Neural cell (in vitro differentiated cells): ENCODE data around the gene GLI3. TPM values are rescaled to one million over a fixed set of nuclear protein-coding genes. Genes with fewer than 3 reads are reported as not detected.

Experiments
- H2AFZ ChIP-seq: fragments of 200-600, 300-800 bp; sonication (generic), shearing (Covaris generic); 2 replicates; pipeline ENCODE4 v1.6.0; 2014; ENCODE audit warnings: low read depth, mild to moderate bottlenecking, antibody characterized with exemption, low read length, moderate library complexity
- H3F3A ChIP-seq: fragments of 200-600 bp; shearing (Covaris generic); 2 replicates; pipeline ENCODE4 v1.6.1; 2016; ENCODE audit warnings: mild to moderate bottlenecking, moderate library complexity, mixed read lengths, antibody characterized with exemption, low read length; ENCODE audit not compliant: insufficient read depth, poor library complexity, severe bottlenecking
- H3K27ac ChIP-seq: fragments of 200-600, 300-800 bp; sonication (generic), shearing (Covaris generic); 2 replicates; pipeline ENCODE4 v1.5.1; 2014; ENCODE audit warnings: mild to moderate bottlenecking, low read length, moderate library complexity
- H3K27me3 ChIP-seq: fragments of 300-800, 200-600 bp; sonication (generic), shearing (Covaris generic); 2 replicates; pipeline ENCODE4 v1.6.0; 2014; ENCODE audit warnings: mild to moderate bottlenecking, low read depth, low read length, moderate library complexity; ENCODE audit not compliant: insufficient read depth
- H3K36me3 ChIP-seq: fragments of 300-800, 200-600 bp; sonication (generic), shearing (Covaris generic); 2 replicates; pipeline ENCODE4 v1.5.1; 2014; ENCODE audit warnings: mild to moderate bottlenecking, antibody characterized with exemption, low read length, moderate library complexity; ENCODE audit not compliant: insufficient read depth
- H3K4me2 ChIP-seq: fragments of 300-800, 200-600 bp; sonication (generic), shearing (Covaris generic); 2 replicates; pipeline ENCODE4 v1.6.0; 2014; ENCODE audit warnings: mild to moderate bottlenecking, low read length
- H3K4me3 ChIP-seq: fragments of 300-800, 200-600 bp; sonication (generic), shearing (Covaris generic); 2 replicates; pipeline ENCODE4 v1.5.1; 2014; ENCODE audit warnings: mild to moderate bottlenecking, low read length, moderate library complexity
- H3K79me2 ChIP-seq: fragments of 200-600 bp; shearing (Covaris generic); replicated peaks from 2 replicates; pipeline ENCODE4 v1.6.0; 2014; ENCODE audit warnings: mild to moderate bottlenecking, low read length, moderate library complexity; ENCODE audit not compliant: insufficient read depth
- H3K9ac ChIP-seq: fragments of 300-800, 200-600 bp; sonication (generic), shearing (Covaris generic); 2 replicates; pipeline ENCODE4 v1.6.1; 2016; ENCODE audit warnings: mild to moderate bottlenecking, low read length, mixed read lengths
- H3K9me2 ChIP-seq: fragments of 200-600 bp; shearing (Covaris generic); 2 replicates; pipeline ENCODE4 v1.6.1; 2016; ENCODE audit warnings: mild to moderate bottlenecking, low read length, mixed read lengths; ENCODE audit not compliant: insufficient read depth
- H3K9me3 ChIP-seq: fragments of 200-600, 300-800 bp; sonication (generic), shearing (Covaris generic); 2 replicates; pipeline ENCODE4 v1.6.1; 2016; ENCODE audit warnings: mild to moderate bottlenecking, mixed run types, low read length, moderate library complexity, mixed read lengths
- H4K20me1 ChIP-seq: fragments of 200-600 bp; shearing (Covaris generic); 2 replicates; pipeline ENCODE4 v1.6.1; 2016; ENCODE audit warnings: mild to moderate bottlenecking, mixed run types; ENCODE audit not compliant: insufficient read depth
- EP300 ChIP-seq: fragments of 450-650 bp; conservative IDR thresholded peaks from 2 replicates; pipeline ENCODE4 v1.6.1; 2014; ENCODE audit warnings: antibody characterized with exemption, mild to moderate bottlenecking, moderate library complexity; ENCODE audit not compliant: poor library complexity, severe bottlenecking
- EZH2 ChIP-seq: fragments of 200-600, 300-800 bp; shearing (Covaris generic), sonication (generic); IDR thresholded peaks from 2 replicates; pipeline ENCODE4 v1.6.1; 2014; ENCODE audit warnings: antibody characterized with exemption, low read length, borderline replicate concordance, mild to moderate bottlenecking; ENCODE audit not compliant: insufficient read depth, poor library complexity, severe bottlenecking
- MXI1 ChIP-seq: fragments of 450-650 bp; conservative IDR thresholded peaks from 2 replicates; pipeline ENCODE4 v1.6.1; 2014; ENCODE audit warnings: antibody characterized with exemption, mild to moderate bottlenecking; ENCODE audit not compliant: poor library complexity, severe bottlenecking
- POLR2AphosphoS5 ChIP-seq: IDR thresholded peaks from 2 replicates; pipeline ENCODE4 v1.6.1; 2012
- RAD21 ChIP-seq: fragments of 450-650 bp; conservative IDR thresholded peaks from 2 replicates; pipeline ENCODE4 v1.6.1; 2014; ENCODE audit warnings: antibody characterized with exemption, mild to moderate bottlenecking, moderate library complexity
- SMC3 ChIP-seq: fragments of 450-650 bp; conservative IDR thresholded peaks from 2 replicates; pipeline ENCODE4 v1.6.1; 2014; ENCODE audit warnings: antibody characterized with exemption, mild to moderate bottlenecking, moderate library complexity; ENCODE audit not compliant: poor library complexity
- TAF1 ChIP-seq: IDR thresholded peaks from 2 replicates; pipeline ENCODE4 v1.6.1; 2012; ENCODE audit warnings: low read depth
- polyA plus RNA-seq: library from polyadenylated mRNA; depleted of rRNA; stranded (reverse); fragments of >200 nt; gene quantifications from 2 replicates; pipeline ENCODE4 v1.2.3, GENCODE V29; 2014
- TF ChIP-seq, protein P1 (sequence below): fragments of 450-650 bp; IDR thresholded peaks from 2 replicates; pipeline ENCODE4 v1.5.1; 2014; ENCODE audit warnings: antibody characterized with exemption, mild to moderate bottlenecking, moderate library complexity; ENCODE audit not compliant: poor library complexity, severe bottlenecking
- TF ChIP-seq, protein P2 (sequence below): IDR thresholded peaks from 2 replicates; pipeline ENCODE4 v1.6.1; 2012; ENCODE audit warnings: borderline replicate concordance

Gene GLI3
- polyA plus RNA-seq, 1 donor from 2014 or later = 0.19 TPM

DNA sequence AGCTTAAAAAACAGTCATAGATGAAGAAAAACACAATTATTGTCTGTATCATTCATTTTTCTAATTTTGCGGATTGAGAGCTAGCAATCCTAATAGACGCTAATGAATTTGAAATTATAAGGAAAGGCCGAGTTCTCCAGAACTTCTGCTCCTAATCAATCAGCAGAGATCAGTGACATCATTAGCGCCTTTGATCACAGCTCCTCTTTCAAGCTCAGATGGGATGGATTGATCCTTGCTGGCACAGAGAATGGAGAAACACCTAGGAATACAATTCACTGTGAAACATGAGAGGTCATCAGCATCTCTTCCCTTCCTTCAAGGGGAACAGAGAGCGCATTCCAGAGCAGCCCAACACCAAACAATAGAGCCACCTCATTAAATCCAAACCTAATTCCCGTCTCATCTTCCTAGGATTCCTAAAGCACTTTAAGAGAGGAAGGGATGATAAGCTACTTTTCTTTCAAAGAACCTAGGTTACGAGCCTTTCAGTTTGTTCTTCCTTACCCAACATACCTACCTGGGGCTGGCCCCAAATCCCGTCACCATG is 24.4 kb downstream of the GLI3 start:
- H3K27ac ChIP-seq = no peak overlapping the region
- no peak overlapping the region for H3K9ac ChIP-seq
- no peaks in the 10 kb centered on the region for H4K20me1 ChIP-seq
- TF ChIP-seq TAF1 (no peak), RAD21 (no peak)
- no peaks in the 10 kb centered on the region for H3F3A ChIP-seq
- no peaks in the 10 kb centered on the region for H3K9me2 ChIP-seq
- H3K9me3 ChIP-seq = no peaks in the 10 kb centered on the region
- H2AFZ ChIP-seq = no peak overlapping the region
- H3K79me2 ChIP-seq = peaks cover 79% of the 10 kb centered on the region
- no peaks in the 10 kb centered on the region for H3K36me3 ChIP-seq
- H3K27me3 ChIP-seq = no peaks in the 10 kb centered on the region
- no peak overlapping the region for H3K4me2 ChIP-seq
- H3K4me3 ChIP-seq = no peak overlapping the region

DNA sequence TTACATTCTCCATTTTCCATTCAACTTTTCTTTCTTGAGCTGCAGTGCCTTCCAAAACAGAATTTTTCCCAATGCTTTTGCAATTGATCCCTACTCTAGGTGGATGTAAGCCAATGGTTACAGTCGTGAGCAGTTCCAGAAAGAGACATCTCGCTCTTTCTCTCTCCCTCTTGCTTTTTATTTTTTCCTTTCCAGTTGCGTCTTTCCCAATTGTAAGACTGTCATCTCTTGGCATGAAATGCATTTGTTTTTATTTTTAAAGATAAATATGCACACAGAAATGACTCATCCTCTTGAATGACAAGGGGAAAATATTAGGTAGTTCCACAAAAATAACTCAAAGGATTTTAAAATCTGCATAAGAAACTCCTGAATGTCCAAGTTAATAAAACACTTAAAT is 25.1 kb downstream of the GLI3 start:
- H3K9me3 ChIP-seq = no peaks in the 10 kb centered on the region
- H3K27me3 ChIP-seq = no peaks in the 10 kb centered on the region
- no peaks in the 10 kb centered on the region for H3K36me3 ChIP-seq
- H3K4me3 ChIP-seq = no peak overlapping the region
- H3K79me2 ChIP-seq = peaks cover 79% of the 10 kb centered on the region
- TF ChIP-seq, protein P1, sequence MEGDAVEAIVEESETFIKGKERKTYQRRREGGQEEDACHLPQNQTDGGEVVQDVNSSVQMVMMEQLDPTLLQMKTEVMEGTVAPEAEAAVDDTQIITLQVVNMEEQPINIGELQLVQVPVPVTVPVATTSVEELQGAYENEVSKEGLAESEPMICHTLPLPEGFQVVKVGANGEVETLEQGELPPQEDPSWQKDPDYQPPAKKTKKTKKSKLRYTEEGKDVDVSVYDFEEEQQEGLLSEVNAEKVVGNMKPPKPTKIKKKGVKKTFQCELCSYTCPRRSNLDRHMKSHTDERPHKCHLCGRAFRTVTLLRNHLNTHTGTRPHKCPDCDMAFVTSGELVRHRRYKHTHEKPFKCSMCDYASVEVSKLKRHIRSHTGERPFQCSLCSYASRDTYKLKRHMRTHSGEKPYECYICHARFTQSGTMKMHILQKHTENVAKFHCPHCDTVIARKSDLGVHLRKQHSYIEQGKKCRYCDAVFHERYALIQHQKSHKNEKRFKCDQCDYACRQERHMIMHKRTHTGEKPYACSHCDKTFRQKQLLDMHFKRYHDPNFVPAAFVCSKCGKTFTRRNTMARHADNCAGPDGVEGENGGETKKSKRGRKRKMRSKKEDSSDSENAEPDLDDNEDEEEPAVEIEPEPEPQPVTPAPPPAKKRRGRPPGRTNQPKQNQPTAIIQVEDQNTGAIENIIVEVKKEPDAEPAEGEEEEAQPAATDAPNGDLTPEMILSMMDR = no peak
- TF ChIP-seq EP300 (no peak), TAF1 (no peak), EZH2 (no peak), POLR2AphosphoS5 (no peak), MXI1 (no peak), RAD21 (no peak), SMC3 (no peak)
- TF ChIP-seq, protein P2, sequence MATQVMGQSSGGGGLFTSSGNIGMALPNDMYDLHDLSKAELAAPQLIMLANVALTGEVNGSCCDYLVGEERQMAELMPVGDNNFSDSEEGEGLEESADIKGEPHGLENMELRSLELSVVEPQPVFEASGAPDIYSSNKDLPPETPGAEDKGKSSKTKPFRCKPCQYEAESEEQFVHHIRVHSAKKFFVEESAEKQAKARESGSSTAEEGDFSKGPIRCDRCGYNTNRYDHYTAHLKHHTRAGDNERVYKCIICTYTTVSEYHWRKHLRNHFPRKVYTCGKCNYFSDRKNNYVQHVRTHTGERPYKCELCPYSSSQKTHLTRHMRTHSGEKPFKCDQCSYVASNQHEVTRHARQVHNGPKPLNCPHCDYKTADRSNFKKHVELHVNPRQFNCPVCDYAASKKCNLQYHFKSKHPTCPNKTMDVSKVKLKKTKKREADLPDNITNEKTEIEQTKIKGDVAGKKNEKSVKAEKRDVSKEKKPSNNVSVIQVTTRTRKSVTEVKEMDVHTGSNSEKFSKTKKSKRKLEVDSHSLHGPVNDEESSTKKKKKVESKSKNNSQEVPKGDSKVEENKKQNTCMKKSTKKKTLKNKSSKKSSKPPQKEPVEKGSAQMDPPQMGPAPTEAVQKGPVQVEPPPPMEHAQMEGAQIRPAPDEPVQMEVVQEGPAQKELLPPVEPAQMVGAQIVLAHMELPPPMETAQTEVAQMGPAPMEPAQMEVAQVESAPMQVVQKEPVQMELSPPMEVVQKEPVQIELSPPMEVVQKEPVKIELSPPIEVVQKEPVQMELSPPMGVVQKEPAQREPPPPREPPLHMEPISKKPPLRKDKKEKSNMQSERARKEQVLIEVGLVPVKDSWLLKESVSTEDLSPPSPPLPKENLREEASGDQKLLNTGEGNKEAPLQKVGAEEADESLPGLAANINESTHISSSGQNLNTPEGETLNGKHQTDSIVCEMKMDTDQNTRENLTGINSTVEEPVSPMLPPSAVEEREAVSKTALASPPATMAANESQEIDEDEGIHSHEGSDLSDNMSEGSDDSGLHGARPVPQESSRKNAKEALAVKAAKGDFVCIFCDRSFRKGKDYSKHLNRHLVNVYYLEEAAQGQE = no peak
- H4K20me1 ChIP-seq = no peaks in the 10 kb centered on the region
- no peaks in the 10 kb centered on the region for H3K9me2 ChIP-seq
- H3K27ac ChIP-seq = no peak overlapping the region
- no peak overlapping the region for H2AFZ ChIP-seq
- no peak overlapping the region for H3K4me2 ChIP-seq
- H3K9ac ChIP-seq = no peak overlapping the region
- H3F3A ChIP-seq = no peaks in the 10 kb centered on the region

DNA sequence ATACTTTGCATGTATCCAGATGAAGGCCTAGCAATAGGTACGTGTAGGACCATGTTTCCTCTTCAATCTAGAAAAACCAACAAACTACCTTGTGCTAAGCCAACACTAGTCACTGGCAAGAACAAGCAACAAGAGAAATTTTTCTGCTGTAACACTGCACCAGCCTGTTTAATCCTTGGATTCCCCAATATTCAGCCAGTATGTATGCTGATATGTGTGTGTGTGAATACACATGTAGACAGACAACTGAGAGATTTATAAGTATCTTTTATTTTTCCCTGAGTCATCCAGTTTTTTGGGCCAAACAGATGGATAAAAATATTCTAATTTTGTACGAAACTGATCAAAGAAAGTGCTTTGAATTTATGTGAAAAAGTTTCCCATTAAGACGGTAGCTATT is 26.2 kb downstream of the GLI3 start:
- Histone ChIP-seq H3K9ac (no peak overlapping the region), H3K27me3 (no peaks in the 10 kb centered on the region), H3K9me3 (no peaks in the 10 kb centered on the region), H3K4me3 (no peak overlapping the region), H3K4me2 (no peak overlapping the region), H3K36me3 (no peaks in the 10 kb centered on the region), H3K27ac (no peak overlapping the region), H4K20me1 (no peaks in the 10 kb centered on the region), H3K9me2 (no peaks in the 10 kb centered on the region), H2AFZ (no peak overlapping the region), H3F3A (no peaks in the 10 kb centered on the region), H3K79me2 (peaks cover 77% of the 10 kb centered on the region)
- no peak for TF ChIP-seq MXI1
- TF ChIP-seq RAD21 = no peak
- TF ChIP-seq, protein P1 = no peak
- no peak for TF ChIP-seq EP300
